HepG2 (cell line): Measurements from ENCODE around the gene MEF2D. TPM values are rescaled to one million over a fixed set of nuclear protein-coding genes. Genes with fewer than 3 reads are reported as not detected.

ENCODE experiments used
- ATF1 ChIP-seq: IDR thresholded peaks from 2 replicates; pipeline ENCODE4 v1.6.1; 2016; ENCODE audit warnings: mild to moderate bottlenecking, control low read depth
- CERS6 ChIP-seq: sonication (generic); formaldehyde crosslinking; IDR thresholded peaks from 2 replicates; pipeline ENCODE4 v1.5.0; 2020; ENCODE audit warnings: missing genetic modification reagents
- E2F2 ChIP-seq: sonication (generic); formaldehyde crosslinking; IDR thresholded peaks from 2 replicates; pipeline ENCODE4 v1.4.0; 2020; ENCODE audit warnings: missing genetic modification reagents, borderline replicate concordance
- JUN ChIP-seq: sonication (generic); formaldehyde crosslinking; IDR thresholded peaks from 2 replicates; pipeline ENCODE4 v1.4.0; 2020; ENCODE audit warnings: mild to moderate bottlenecking, missing genetic modification reagents
- KDM3A ChIP-seq: IDR thresholded peaks from 2 replicates; pipeline ENCODE4 v1.6.1; 2018; ENCODE audit warnings: low read depth, missing compliant biosample characterization
- PRMT3 ChIP-seq: sonication (generic); formaldehyde crosslinking; IDR thresholded peaks from 2 replicates; pipeline ENCODE4 v1.8.1; 2022; ENCODE audit warnings: low read depth, mild to moderate bottlenecking, moderate library complexity, missing genetic modification reagents, borderline replicate concordance
- SKIL ChIP-seq: sonication (generic); formaldehyde crosslinking; IDR thresholded peaks from 2 replicates; pipeline ENCODE4 v1.8.0; 2022; ENCODE audit warnings: missing genetic modification reagents, mild to moderate bottlenecking, moderate library complexity, borderline replicate concordance
- SP140L ChIP-seq: sonication (generic); formaldehyde crosslinking; IDR thresholded peaks from 2 replicates; pipeline ENCODE4 v1.4.0; 2020; ENCODE audit warnings: missing genetic modification reagents, borderline replicate concordance
- ZFP62 ChIP-seq: sonication (generic); formaldehyde crosslinking; IDR thresholded peaks from 2 replicates; pipeline ENCODE4 v1.4.0; 2020; ENCODE audit warnings: missing genetic modification reagents
- ZNF512 ChIP-seq: sonication (generic); formaldehyde crosslinking; IDR thresholded peaks from 2 replicates; pipeline ENCODE4 v1.4.0; 2020; ENCODE audit warnings: mild to moderate bottlenecking, missing genetic modification reagents
- ZNF589 ChIP-seq: sonication (generic); formaldehyde crosslinking; conservative IDR thresholded peaks from 2 replicates; pipeline ENCODE4 v1.8.0; 2022; ENCODE audit warnings: mild to moderate bottlenecking, moderate library complexity, missing genetic modification reagents
- ZNF713 ChIP-seq: sonication (generic); formaldehyde crosslinking; IDR thresholded peaks from 2 replicates; pipeline ENCODE4 v1.4.0; 2020; ENCODE audit warnings: mild to moderate bottlenecking, missing genetic modification reagents
- ZNF75D ChIP-seq: sonication (generic); formaldehyde crosslinking; IDR thresholded peaks from 2 replicates; pipeline ENCODE4 v1.8.1; 2023; ENCODE audit warnings: missing genetic modification reagents, mild to moderate bottlenecking, borderline replicate concordance
- polyA plus RNA-seq, 8 experiments: library from polyadenylated mRNA; depleted of rRNA in 3 of 8; stranded (reverse) in 7 of 8; unstranded in 1 of 8; fragments of >200 nt; fragmentation: Illumina TruSeq in 4 of 8; extraction: Trizol in 4 of 8; gene quantifications; 2 replicates each; pipeline versions ENCODE4 v1.2.1 to v1.2.3, GENCODE V29; 2011 to 2016; ENCODE audit warnings: low read depth in 4 of 8, missing spikeins in 1 of 8, mixed read lengths in 1 of 8; ENCODE audit not compliant: insufficient read depth in 1 of 8
- total RNA-seq, 5 experiments: library from RNA; depleted of rRNA; stranded (reverse); fragments of >200 nt; fragmentation: Illumina TruSeq; extraction: Trizol; gene quantifications; 2 replicates each; pipeline ENCODE4 v1.2.3, GENCODE V29; 2016; ENCODE audit warnings: low read depth in 1 of 5
- TF ChIP-seq, protein P1 (sequence below): fragments of 450-650 bp; IDR thresholded peaks from 2 replicates; pipeline ENCODE4 v1.6.1; 2017; ENCODE audit warnings: mild to moderate bottlenecking
- TF ChIP-seq, protein P2 (sequence below): sonication (generic); formaldehyde crosslinking; IDR thresholded peaks from 2 replicates; pipeline ENCODE4 v1.4.0; 2020; ENCODE audit warnings: mild to moderate bottlenecking, low read depth, missing genetic modification reagents
- TF ChIP-seq, protein P3 (sequence below): sonication (generic); formaldehyde crosslinking; IDR thresholded peaks from 2 replicates; pipeline ENCODE4 v1.4.0; 2020; ENCODE audit warnings: missing genetic modification reagents; ENCODE audit errors: not compliant biosample characterization

The MEF2D gene
- total and polyA plus RNA-seq, 2 of the 13 experiments (the other 11 are each of a cell fraction or from before 2014, with no cell fraction given): 1.6 to 3.9 TPM

DNA sequence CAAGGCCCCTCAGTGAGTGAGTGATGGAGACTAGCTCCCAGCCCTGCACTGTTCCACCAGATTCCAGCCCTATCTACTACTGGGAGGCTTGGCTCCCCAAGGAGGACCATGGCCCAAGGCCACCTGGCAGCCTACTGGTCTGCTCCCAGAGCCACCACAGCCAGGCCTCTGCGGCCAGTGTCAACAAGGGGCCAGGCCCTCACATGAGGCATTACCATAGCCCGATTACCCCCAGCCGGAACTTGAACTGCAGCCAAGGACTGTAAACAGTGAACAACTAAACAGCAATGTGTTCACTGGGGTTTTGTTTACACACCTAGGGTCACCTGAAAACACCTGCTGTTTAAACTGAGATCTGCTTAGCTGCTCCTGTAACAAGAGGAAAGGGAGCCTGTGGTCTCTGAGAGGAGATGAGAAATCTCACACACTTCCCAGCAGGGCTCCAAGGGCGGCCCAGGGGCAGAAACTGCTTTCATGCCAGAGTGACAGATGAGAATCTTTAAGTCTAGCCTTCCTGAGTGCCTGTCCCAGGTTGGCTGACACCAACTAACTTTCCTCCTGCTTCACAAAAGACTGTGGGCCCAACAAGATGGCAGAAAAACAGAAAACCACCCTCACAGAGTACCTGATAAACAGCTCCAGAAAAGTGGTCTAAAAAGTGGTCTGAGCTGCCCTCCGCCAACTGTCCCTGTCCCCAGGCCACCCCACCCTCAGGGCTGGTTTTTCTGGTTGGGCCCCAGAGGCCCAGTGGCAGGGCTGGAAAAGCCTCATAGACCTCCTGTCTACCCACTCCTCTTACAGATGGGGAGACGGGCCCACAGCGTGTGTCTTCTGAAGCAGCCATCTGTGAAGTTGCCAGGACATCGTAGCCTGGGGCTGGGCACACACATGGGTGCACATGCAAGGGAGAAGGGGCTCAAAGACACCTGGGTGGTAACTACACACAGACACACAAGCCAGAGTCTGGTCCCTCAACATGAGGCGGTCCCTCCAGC lies 28.8 kb downstream of the MEF2D start (continued):
- TF ChIP-seq ZNF512 (CRISPR knock-in tag) (no peak), KDM3A (CRISPR knock-in tag) (peak; percentile 89; the same call in 1 of the 2 replicates), PRMT3 (peak; percentile 91; the same call in 1 of the 2 replicates), ZNF713 (CRISPR knock-in tag) (peak; percentile 70), E2F2 (CRISPR knock-in tag) (0 out of 2 replicates have a peak, but pooled peaks have one; percentile 13), ZNF589 (CRISPR knock-in tag) (peak; percentile 67; the same call in 1 of the 2 replicates), ZFP62 (CRISPR knock-in tag) (no peak), ZNF75D (CRISPR knock-in tag) (no peak), CERS6 (no peak), ATF1 (peak; percentile 43; the same call in 1 of the 2 replicates), SP140L (CRISPR knock-in tag) (no peak), SKIL (CRISPR knock-in tag) (peak; percentile 96), JUN (CRISPR knock-in tag) (peak; percentile 95)
- TF ChIP-seq, protein P1, sequence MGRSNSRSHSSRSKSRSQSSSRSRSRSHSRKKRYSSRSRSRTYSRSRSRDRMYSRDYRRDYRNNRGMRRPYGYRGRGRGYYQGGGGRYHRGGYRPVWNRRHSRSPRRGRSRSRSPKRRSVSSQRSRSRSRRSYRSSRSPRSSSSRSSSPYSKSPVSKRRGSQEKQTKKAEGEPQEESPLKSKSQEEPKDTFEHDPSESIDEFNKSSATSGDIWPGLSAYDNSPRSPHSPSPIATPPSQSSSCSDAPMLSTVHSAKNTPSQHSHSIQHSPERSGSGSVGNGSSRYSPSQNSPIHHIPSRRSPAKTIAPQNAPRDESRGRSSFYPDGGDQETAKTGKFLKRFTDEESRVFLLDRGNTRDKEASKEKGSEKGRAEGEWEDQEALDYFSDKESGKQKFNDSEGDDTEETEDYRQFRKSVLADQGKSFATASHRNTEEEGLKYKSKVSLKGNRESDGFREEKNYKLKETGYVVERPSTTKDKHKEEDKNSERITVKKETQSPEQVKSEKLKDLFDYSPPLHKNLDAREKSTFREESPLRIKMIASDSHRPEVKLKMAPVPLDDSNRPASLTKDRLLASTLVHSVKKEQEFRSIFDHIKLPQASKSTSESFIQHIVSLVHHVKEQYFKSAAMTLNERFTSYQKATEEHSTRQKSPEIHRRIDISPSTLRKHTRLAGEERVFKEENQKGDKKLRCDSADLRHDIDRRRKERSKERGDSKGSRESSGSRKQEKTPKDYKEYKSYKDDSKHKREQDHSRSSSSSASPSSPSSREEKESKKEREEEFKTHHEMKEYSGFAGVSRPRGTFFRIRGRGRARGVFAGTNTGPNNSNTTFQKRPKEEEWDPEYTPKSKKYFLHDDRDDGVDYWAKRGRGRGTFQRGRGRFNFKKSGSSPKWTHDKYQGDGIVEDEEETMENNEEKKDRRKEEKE: no peak
- TF ChIP-seq, protein P2, sequence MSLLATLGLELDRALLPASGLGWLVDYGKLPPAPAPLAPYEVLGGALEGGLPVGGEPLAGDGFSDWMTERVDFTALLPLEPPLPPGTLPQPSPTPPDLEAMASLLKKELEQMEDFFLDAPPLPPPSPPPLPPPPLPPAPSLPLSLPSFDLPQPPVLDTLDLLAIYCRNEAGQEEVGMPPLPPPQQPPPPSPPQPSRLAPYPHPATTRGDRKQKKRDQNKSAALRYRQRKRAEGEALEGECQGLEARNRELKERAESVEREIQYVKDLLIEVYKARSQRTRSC: no peak
- TF ChIP-seq, protein P3, sequence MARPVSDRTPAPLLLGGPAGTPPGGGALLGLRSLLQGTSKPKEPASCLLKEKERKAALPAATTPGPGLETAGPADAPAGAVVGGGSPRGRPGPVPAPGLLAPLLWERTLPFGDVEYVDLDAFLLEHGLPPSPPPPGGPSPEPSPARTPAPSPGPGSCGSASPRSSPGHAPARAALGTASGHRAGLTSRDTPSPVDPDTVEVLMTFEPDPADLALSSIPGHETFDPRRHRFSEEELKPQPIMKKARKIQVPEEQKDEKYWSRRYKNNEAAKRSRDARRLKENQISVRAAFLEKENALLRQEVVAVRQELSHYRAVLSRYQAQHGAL (CRISPR knock-in tag): no peak
